HCT116 (cell line): ENCODE results near the gene TMEM143. TPM values are rescaled to one million over a fixed set of nuclear protein-coding genes. Genes with fewer than 3 reads are reported as not detected.
A peak's percentile ranks its signal among the peaks of the same experiment; 100 is the strongest.

Experiments
- ATAC-seq: fragments of 200-7000 bp; cut with Tn5 transposase; 2 replicates; pipeline ENCODE4 v1.9.1; 2020; ENCODE audit warnings: mild to moderate bottlenecking, moderate library complexity
- BruUV-seq: library from RNA; stranded (reverse); fragments of 400-500 nt; replicated peaks from 2 replicates; lab custom pipeline; 2021; lab: Mats Ljungman, UMichigan
- CTCF ChIA-PET: fragments of 300-600 bp; sonication (Branson Sonifier 250); formaldehyde crosslinking; loops from one replicate; lab custom pipeline; 2021; ENCODE audit warnings: antibody characterized with exemption; lab: Charles Lee
- POLR2A ChIA-PET: fragments of 300-600, 350-600 bp; sonication (Branson Sonifier 250); formaldehyde crosslinking; loops from one replicate; lab custom pipeline; 2021; ENCODE audit warnings: antibody characterized with exemption; lab: Charles Lee
- RAD21 ChIA-PET, 2 experiments: fragments of 300-600 bp; sonication (Branson Sonifier 250); formaldehyde crosslinking; loops; one replicate each; lab custom pipeline; 2023; ENCODE audit warnings: low total read pairs in 2 of 2; ENCODE audit not compliant: uncharacterized antibody in 2 of 2, unreplicated experiment in 2 of 2, low non-redundant PET in 1 of 2; lab: Charles Lee
- DNase-seq: peaks from one replicate; pipeline ENCODE4 v3.0.0-alpha.2; 2010; ENCODE audit warnings: low read depth, low spot score
- H2AFZ ChIP-seq: fragments of 200-600 bp; shearing (Covaris generic), sonication (generic); 2 replicates; pipeline ENCODE4 v1.6.1; 2017; ENCODE audit warnings: low read depth, mixed run types, mixed read lengths, antibody characterized with exemption, low read length; ENCODE audit not compliant: poor library complexity, severe bottlenecking
- H3K27ac ChIP-seq: 2 replicates; pipeline ENCODE4 v1.5.1; 2012; ENCODE audit warnings: low read depth, low read length
- H3K27me3 ChIP-seq: fragments of 200-600 bp; sonication (generic); 2 replicates; pipeline ENCODE4 v1.6.1; 2016; ENCODE audit warnings: mixed run types, low read length, mixed read lengths; ENCODE audit not compliant: insufficient read depth
- H3K36me3 ChIP-seq, 2 experiments: fragments of 200-500 bp in 1 of 2; fragments of 200-600 bp in 1 of 2; sonication (Bioruptor generic) in 1 of 2; sonication (generic) in 1 of 2; 2 replicates each; pipeline versions ENCODE4 v1.5.1 to v1.6.1; 2014 to 2016; ENCODE audit warnings: low read length in 2 of 2, inconsistent platforms in 1 of 2, mixed read lengths in 1 of 2, mixed run types in 1 of 2; ENCODE audit not compliant: insufficient read depth in 2 of 2, control insufficient read depth in 1 of 2
- H3K4me1 ChIP-seq, 2 experiments: fragments of 200-600 bp in 1 of 2; sonication (generic) in 1 of 2; 2 replicates each; pipeline versions ENCODE4 v1.5.1 to v1.6.1; 2012 to 2017; ENCODE audit warnings: low read length in 2 of 2, inconsistent platforms in 1 of 2, mild to moderate bottlenecking in 1 of 2, mixed read lengths in 1 of 2, mixed run types in 1 of 2, moderate library complexity in 1 of 2; ENCODE audit not compliant: insufficient read depth in 2 of 2, control insufficient read depth in 1 of 2
- H3K4me2 ChIP-seq: fragments of 200-600 bp; sonication (generic); 2 replicates; pipeline ENCODE4 v1.6.1; 2017; ENCODE audit warnings: mixed run types, low read length, mixed read lengths
- H3K4me3 ChIP-seq, 2 experiments: fragments of 200-600 bp in 1 of 2; sonication (generic) in 1 of 2; replicated peaks in 1 of 2; 2 replicates each; pipeline ENCODE4 v1.5.1; 2011 to 2016; ENCODE audit warnings: low read length in 2 of 2, control low read depth in 1 of 2, low read depth in 1 of 2, mild to moderate bottlenecking in 1 of 2, mixed read lengths in 1 of 2, mixed run types in 1 of 2
- H3K79me2 ChIP-seq: fragments of 200-600 bp; sonication (generic); 2 replicates; pipeline ENCODE4 v1.6.1; 2017; ENCODE audit warnings: mild to moderate bottlenecking, mixed run types, low read length, moderate library complexity, mixed read lengths; ENCODE audit not compliant: insufficient read depth
- H3K9ac ChIP-seq: fragments of 200-600 bp; sonication (generic); 2 replicates; pipeline ENCODE4 v1.6.1; 2016; ENCODE audit warnings: low read length, mixed read lengths
- H3K9me2 ChIP-seq: fragments of 200-600 bp; sonication (generic), shearing (Covaris generic); 2 replicates; pipeline ENCODE4 v1.6.1; 2017; ENCODE audit warnings: mixed run types, mild to moderate bottlenecking, moderate library complexity; ENCODE audit not compliant: insufficient read depth
- H3K9me3 ChIP-seq, 2 experiments: fragments of 200-500 bp in 1 of 2; fragments of 200-600 bp in 1 of 2; sonication (Bioruptor generic) in 1 of 2; sonication (generic) in 1 of 2; 2 replicates each; pipeline ENCODE4 v1.6.1; 2014 to 2017; ENCODE audit warnings: low read length in 2 of 2, mixed read lengths in 2 of 2, inconsistent platforms in 1 of 2, low read depth in 1 of 2, mild to moderate bottlenecking in 1 of 2, mixed run types in 1 of 2, moderate library complexity in 1 of 2; ENCODE audit not compliant: control insufficient read depth in 1 of 2, insufficient read depth in 1 of 2
- H4K20me1 ChIP-seq: fragments of 200-600 bp; sonication (generic), shearing (Covaris generic); 2 replicates; pipeline ENCODE4 v1.6.1; 2017; ENCODE audit warnings: mixed run types, mild to moderate bottlenecking, moderate library complexity; ENCODE audit not compliant: insufficient read depth
- EZH2 ChIP-seq: fragments of 200-600 bp; sonication (generic); IDR thresholded peaks from 2 replicates; pipeline ENCODE4 v1.6.1; 2017; ENCODE audit warnings: antibody characterized with exemption, mixed run types
- JUND ChIP-seq: IDR thresholded peaks from 2 replicates; pipeline ENCODE4 v1.6.1; 2012
- RAD21 ChIP-seq: IDR thresholded peaks from 2 replicates; pipeline ENCODE4 v1.6.1; 2012; ENCODE audit warnings: low read depth, mild to moderate bottlenecking
- REST ChIP-seq: IDR thresholded peaks from 2 replicates; pipeline ENCODE4 v1.6.1; 2012; ENCODE audit warnings: low read depth
- TCF7L2 ChIP-seq: IDR thresholded peaks from 2 replicates; pipeline ENCODE4 v1.7.0; 2011; ENCODE audit warnings: borderline replicate concordance, inconsistent platforms; ENCODE audit not compliant: insufficient read depth, insufficient read length; ENCODE audit errors: extremely low read depth
- ZFX ChIP-seq: fragments of 450-650 bp; IDR thresholded peaks from 2 replicates; pipeline ENCODE4 v1.6.1; 2017
- intact Hi-C: fragments of 100-400 bp; cut with micrococcal nuclease; formaldehyde crosslinking; loops from 2 replicates; pipeline ENCODE4 v1.10.0; 2022
- total RNA-seq: library from RNA; stranded (reverse); gene quantifications from one replicate; pipeline ENCODE4 v1.2.1, GENCODE V29; 2021; ENCODE audit not compliant: unreplicated experiment

TMEM143 gene
- total RNA-seq, 1 experiment from 2014 or later = 13.2 TPM

GRCh38 chr19:48405850-48406249 lies 42.1 kb upstream of the TMEM143 start:
- H3K9me3 ChIP-seq = no peaks in the 10 kb centered on the region
- no peak for DNase-seq
- ATAC-seq = no peak; the same call in 1 of the 2 replicates
- H3K9me2 ChIP-seq = no peaks in the 10 kb centered on the region
- RAD21 ChIA-PET = no interaction called here
- H3K27me3 ChIP-seq = no peaks in the 10 kb centered on the region
- peaks cover 0 to 9% of the 10 kb centered on the region in 2 experiments; a peak in 1 of 4 replicates for H3K36me3 ChIP-seq
- no peak overlapping the region for H3K4me3 ChIP-seq
- no peak overlapping the region for H3K9ac ChIP-seq
- H2AFZ ChIP-seq = no peak overlapping the region
- no peaks in the 10 kb centered on the region for H4K20me1 ChIP-seq
- peaks cover 4 to 23% of the 10 kb centered on the region in 2 experiments; a peak in 3 of 4 replicates for H3K4me1 ChIP-seq
- TF ChIP-seq REST = no peak
- no peak for TF ChIP-seq RAD21
- no peak for TF ChIP-seq ZFX
- no peak for TF ChIP-seq EZH2
- no peak for TF ChIP-seq TCF7L2
- TF ChIP-seq JUND = no peak
- BruUV-seq = TSS peak; percentile 11
- POLR2A ChIA-PET = no interaction called here
- peaks cover 62% of the 10 kb centered on the region for H3K79me2 ChIP-seq
- 0 out of 2 replicates have a peak overlapping the region, but pooled peaks have one; percentile 13 for H3K4me2 ChIP-seq
- intact Hi-C loops = no loop called here
- CTCF ChIA-PET = no interaction called here
- H3K27ac ChIP-seq = no peak overlapping the region
